H9 (cell line): ENCODE data around the gene TUBD1. TPM values are rescaled to one million over a fixed set of nuclear protein-coding genes. Genes with fewer than 3 reads are reported as not detected.

ENCODE experiments used
- DNase-seq: peaks from one replicate; pipeline ENCODE4 v3.0.0-alpha.2; 2017
- H2AFZ ChIP-seq: one replicate; pipeline ENCODE4 v1.6.1; 2013; ENCODE audit warnings: mild to moderate bottlenecking, low read length, control low read depth, moderate library complexity
- H2AK5ac ChIP-seq: 2 replicates; pipeline ENCODE4 v1.6.1; 2013; ENCODE audit warnings: low read length, control low read depth, mixed read lengths; ENCODE audit not compliant: insufficient read length
- H2BK120ac ChIP-seq: one replicate; pipeline ENCODE4 v1.6.1; 2013; ENCODE audit warnings: low read depth, mild to moderate bottlenecking, low read length, control low read depth, inconsistent platforms; ENCODE audit not compliant: poor library complexity, severe bottlenecking
- H2BK12ac ChIP-seq: 2 replicates; pipeline ENCODE4 v1.6.1; 2013; ENCODE audit warnings: low read length, control low read depth, mixed read lengths, low read depth; ENCODE audit not compliant: insufficient read length
- H2BK15ac ChIP-seq: 2 replicates; pipeline ENCODE4 v1.6.1; 2013; ENCODE audit warnings: low read depth, low read length, control low read depth
- H2BK20ac ChIP-seq: one replicate; pipeline ENCODE4 v1.6.1; 2013; ENCODE audit warnings: low read depth, mild to moderate bottlenecking, low read length, control low read depth, inconsistent platforms; ENCODE audit not compliant: poor library complexity, severe bottlenecking
- H2BK5ac ChIP-seq: 2 replicates; pipeline ENCODE4 v1.6.1; 2013; ENCODE audit warnings: low read length, control low read depth, mixed read lengths; ENCODE audit not compliant: insufficient read length
- H3K14ac ChIP-seq: 2 replicates; pipeline ENCODE4 v1.6.1; 2013; ENCODE audit warnings: low read length, control low read depth; ENCODE audit not compliant: insufficient read depth
- H3K18ac ChIP-seq: 2 replicates; pipeline ENCODE4 v1.6.1; 2013; ENCODE audit warnings: low read depth, mild to moderate bottlenecking, mixed read lengths, low read length, control low read depth; ENCODE audit not compliant: insufficient read length
- H3K23ac ChIP-seq: 2 replicates; pipeline ENCODE4 v1.6.1; 2013; ENCODE audit warnings: low read length, control low read depth, mixed read lengths, low read depth; ENCODE audit not compliant: insufficient read length
- H3K23me2 ChIP-seq: 2 replicates; pipeline ENCODE4 v1.6.1; 2013; ENCODE audit warnings: low read depth, mild to moderate bottlenecking, mixed read lengths, low read length, control low read depth; ENCODE audit not compliant: insufficient read length, poor library complexity, severe bottlenecking
- H3K27ac ChIP-seq: 2 replicates; pipeline ENCODE4 v1.5.1; 2013; ENCODE audit warnings: low read length, control low read depth, mixed read lengths, low read depth; ENCODE audit not compliant: insufficient read length
- H3K27me3 ChIP-seq: 2 replicates; pipeline ENCODE4 v1.6.1; 2013; ENCODE audit warnings: low read length, control low read depth, inconsistent platforms; ENCODE audit not compliant: insufficient read depth
- H3K4ac ChIP-seq: 2 replicates; pipeline ENCODE4 v1.6.1; 2013; ENCODE audit warnings: low read depth, mild to moderate bottlenecking, control low read depth, inconsistent platforms, low read length, moderate library complexity
- H3K4me1 ChIP-seq: 2 replicates; pipeline ENCODE4 v1.6.1; 2013; ENCODE audit warnings: low read length, control low read depth, inconsistent platforms; ENCODE audit not compliant: insufficient read depth
- H3K4me2 ChIP-seq: 2 replicates; pipeline ENCODE4 v1.6.1; 2013; ENCODE audit warnings: low read length, control low read depth, mixed read lengths; ENCODE audit not compliant: insufficient read length, insufficient read depth
- H3K56ac ChIP-seq: 2 replicates; pipeline ENCODE4 v1.6.1; 2013; ENCODE audit warnings: low read depth, mild to moderate bottlenecking, mixed read lengths, low read length, control low read depth; ENCODE audit not compliant: insufficient read length
- H3K79me1 ChIP-seq: 2 replicates; pipeline ENCODE4 v1.6.1; 2013; ENCODE audit warnings: low read depth, mild to moderate bottlenecking, moderate library complexity, low read length, control low read depth, inconsistent platforms; ENCODE audit not compliant: insufficient read depth, poor library complexity, severe bottlenecking
- H3K79me2 ChIP-seq: 2 replicates; pipeline ENCODE4 v1.6.1; 2013; ENCODE audit warnings: low read length, control low read depth, inconsistent platforms; ENCODE audit not compliant: insufficient read depth
- H3K9ac ChIP-seq: 2 replicates; pipeline ENCODE4 v1.6.1; 2013; ENCODE audit warnings: low read length, control low read depth, mixed read lengths; ENCODE audit not compliant: insufficient read length; ENCODE audit errors: extremely low read depth
- H3K9me3 ChIP-seq: one replicate; pipeline ENCODE4 v1.6.1; 2013; ENCODE audit warnings: low read depth, low read length, inconsistent platforms; ENCODE audit not compliant: control insufficient read depth
- H3T11ph ChIP-seq: one replicate; pipeline ENCODE4 v1.6.1; 2013; ENCODE audit warnings: mild to moderate bottlenecking, low read length, control low read depth, inconsistent platforms
- H4K20me1 ChIP-seq: one replicate; pipeline ENCODE4 v1.6.1; 2013; ENCODE audit not compliant: control insufficient read depth, insufficient read length, insufficient read depth
- H4K5ac ChIP-seq: 2 replicates; pipeline ENCODE4 v1.6.1; 2013; ENCODE audit warnings: low read depth, mild to moderate bottlenecking, mixed read lengths, low read length, control low read depth; ENCODE audit not compliant: insufficient read length
- H4K8ac ChIP-seq: replicated peaks from 2 replicates; pipeline ENCODE4 v1.6.1; 2013; ENCODE audit warnings: low read length, control low read depth, mixed read lengths, low read depth; ENCODE audit not compliant: insufficient read length
- H4K91ac ChIP-seq: 2 replicates; pipeline ENCODE4 v1.6.1; 2013; ENCODE audit warnings: low read depth, mild to moderate bottlenecking, moderate library complexity, mixed read lengths, low read length, control low read depth; ENCODE audit not compliant: insufficient read length
- H3K27ac Mint-ChIP-seq, 3 experiments: 2 replicates in 2 of 3; 3 replicates in 1 of 3; pipeline ENCODE4 v1.8.0; 2020 to 2021; ENCODE audit warnings: mixed read lengths in 3 of 3, mild to moderate bottlenecking in 1 of 3, moderate library complexity in 1 of 3
- H3K27me3 Mint-ChIP-seq: 2 replicates; pipeline ENCODE4 v1.8.0; 2021; ENCODE audit warnings: low read depth, mild to moderate bottlenecking, moderate library complexity, mixed read lengths
- H3K36me3 Mint-ChIP-seq, 3 experiments: 2 replicates in 2 of 3; 3 replicates in 1 of 3; pipeline ENCODE4 v1.8.0; 2020 to 2021; ENCODE audit warnings: low read depth in 3 of 3, mixed read lengths in 3 of 3; ENCODE audit not compliant: insufficient read depth in 1 of 3
- H3K4me1 Mint-ChIP-seq, 2 experiments: 2 replicates each; pipeline ENCODE4 v1.8.0; 2020; ENCODE audit warnings: mixed read lengths in 2 of 2
- H3K4me3 Mint-ChIP-seq, 2 experiments: 2 replicates in 1 of 2; 3 replicates in 1 of 2; pipeline ENCODE4 v1.8.0; 2020 to 2021; ENCODE audit warnings: mild to moderate bottlenecking in 2 of 2, mixed read lengths in 2 of 2, moderate library complexity in 1 of 2
- H3K9me3 Mint-ChIP-seq, 2 experiments: 2 replicates in 1 of 2; 3 replicates in 1 of 2; pipeline ENCODE4 v1.8.0; 2020; ENCODE audit warnings: mild to moderate bottlenecking in 2 of 2, mixed read lengths in 2 of 2, moderate library complexity in 1 of 2
- WGBS: extraction: QIAGEN DNeasy Blood & Tissue Kit; methylation state at CpG from one replicate; pipeline ENCODE4 v1.1.7; 2013; ENCODE audit warnings: missing lambda C conversion rate, low lambda C conversion rate, mixed read lengths; ENCODE audit not compliant: insufficient read length; ENCODE audit errors: extremely low coverage; 5-methylcytosine and 5-hydroxymethylcytosine counted together
- long read RNA-seq: library from polyadenylated mRNA; unstranded; transcript quantifications from one replicate; pipeline ENCODE4 v2.0.0, GENCODE V29; 2020
- total RNA-seq: library from RNA; stranded (reverse); gene quantifications from 2 replicates; pipeline ENCODE4 v1.2.1, GENCODE V29; 2021
- TF ChIP-seq, protein P1 (sequence below): fragments of 200-600 bp; sonication (generic); conservative IDR thresholded peaks from 3 replicates; pipeline ENCODE4 v1.8.0; 2021; ENCODE audit warnings: antibody characterized with exemption, mild to moderate bottlenecking

The TUBD1 gene, protein sequence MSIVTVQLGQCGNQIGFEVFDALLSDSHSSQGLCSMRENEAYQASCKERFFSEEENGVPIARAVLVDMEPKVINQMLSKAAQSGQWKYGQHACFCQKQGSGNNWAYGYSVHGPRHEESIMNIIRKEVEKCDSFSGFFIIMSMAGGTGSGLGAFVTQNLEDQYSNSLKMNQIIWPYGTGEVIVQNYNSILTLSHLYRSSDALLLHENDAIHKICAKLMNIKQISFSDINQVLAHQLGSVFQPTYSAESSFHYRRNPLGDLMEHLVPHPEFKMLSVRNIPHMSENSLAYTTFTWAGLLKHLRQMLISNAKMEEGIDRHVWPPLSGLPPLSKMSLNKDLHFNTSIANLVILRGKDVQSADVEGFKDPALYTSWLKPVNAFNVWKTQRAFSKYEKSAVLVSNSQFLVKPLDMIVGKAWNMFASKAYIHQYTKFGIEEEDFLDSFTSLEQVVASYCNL
- 26.4 and 27.1 TPM in 2 replicates for total RNA-seq
- long read RNA-seq, transcript TUBD1-202 (8 exons, 1,769 nt) = minor isoform, 10 of 133 reads
- long read RNA-seq, transcript TUBD1-201 (9 exons, 2,490 nt) = major isoform, 54 of 133 reads
- long read RNA-seq, partial matches to known transcripts = 2 of 133 reads
- long read RNA-seq, other reads (novel, unspliced or antisense) = 60 of 133 reads

DNA sequence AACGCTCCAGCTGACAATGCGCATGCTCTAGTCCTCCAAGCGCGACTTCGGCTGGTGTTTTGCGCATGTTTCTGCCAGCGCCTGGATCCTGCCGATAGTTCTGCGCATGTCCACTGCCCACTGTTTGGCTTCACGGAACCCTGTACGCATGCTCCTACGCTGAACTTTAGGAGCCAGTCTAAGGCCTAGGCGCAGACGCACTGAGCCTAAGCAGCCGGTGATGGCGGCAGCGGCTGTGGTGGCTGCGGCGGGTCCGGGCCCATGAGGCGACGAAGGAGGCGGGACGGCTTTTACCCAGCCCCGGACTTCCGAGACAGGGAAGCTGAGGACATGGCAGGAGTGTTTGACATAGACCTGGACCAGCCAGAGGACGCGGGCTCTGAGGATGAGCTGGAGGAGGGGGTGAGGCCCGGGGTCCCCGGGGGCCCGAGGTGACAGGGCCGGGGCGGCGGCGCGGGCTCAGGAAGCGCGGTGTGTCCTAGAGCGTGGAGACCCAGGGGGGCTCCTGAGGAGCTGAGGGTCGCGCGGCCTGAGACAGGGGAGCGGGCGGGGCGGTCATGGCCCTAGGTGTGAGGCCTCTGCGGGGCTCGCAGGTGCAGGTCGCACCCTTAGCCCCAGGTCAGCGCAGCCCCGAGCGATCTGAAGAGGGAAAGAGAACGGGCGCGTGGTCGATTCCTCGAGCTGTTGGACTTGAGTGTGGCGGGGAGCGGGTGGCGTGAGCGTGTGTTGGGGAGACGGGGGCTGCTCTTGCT lies at the start of gene TUBD1, which contains the start of gene RPS6KB1:
TUBD1 (minus strand) TSS at position 20 of the 752 bp plus-strand sequence. CDS start 1,941 bp downstream, outside the sequence.
RPS6KB1 (plus strand) TSS at position 198 of the 752 bp plus-strand sequence; CDS start at position 262, 64 bp downstream.
- H3K56ac ChIP-seq = no peak within 1 kb of the TSS
- H3K9me3 ChIP-seq = no peaks in the 10 kb centered on the region
- Mint-ChIP-seq H3K4me3 (peak within 1 kb of the TSS; percentile 93 to 99), H3K36me3 (peaks cover 6 to 18% (median 17%) of the 10 kb centered on the region in 3 experiments; a peak in 6 of 7 replicates), H3K9me3 (no peaks in the 10 kb centered on the region), H3K27me3 (no peaks in the 10 kb centered on the region; the same call in 1 of the 2 replicates), H3K4me1 (peaks cover 8 to 13% of the 10 kb centered on the region in 2 experiments), H3K27ac (peak within 1 kb of the TSS in 2 of 3 experiments; percentile 92 to 95; a peak in 5 of 7 replicates)
- H3K18ac ChIP-seq = no peak within 1 kb of the TSS
- DNase-seq = peak; percentile 99
- no peak within 1 kb of the TSS for H3K23ac ChIP-seq
- no peaks in the 10 kb centered on the region for H3K4me1 ChIP-seq
- no peak within 1 kb of the TSS for H2BK12ac ChIP-seq
- no peak within 1 kb of the TSS for H2AK5ac ChIP-seq
- H3K79me1 ChIP-seq = no peaks in the 10 kb centered on the region
- H2AFZ ChIP-seq = no peak within 1 kb of the TSS
- no peak within 1 kb of the TSS for H4K5ac ChIP-seq
- no peaks in the 10 kb centered on the region; the same call in 1 of the 2 replicates for H3K27me3 ChIP-seq
- H3T11ph ChIP-seq = no peak within 1 kb of the TSS
- no peak within 1 kb of the TSS for H3K27ac ChIP-seq
- H2BK15ac ChIP-seq = no peak within 1 kb of the TSS
- H3K9ac ChIP-seq = peak within 1 kb of the TSS; percentile 69
- no peak within 1 kb of the TSS for H4K8ac ChIP-seq
- no peak within 1 kb of the TSS for H2BK5ac ChIP-seq
- no peaks in the 10 kb centered on the region for H4K20me1 ChIP-seq
- H3K14ac ChIP-seq = peak within 1 kb of the TSS; percentile 38; the same call in 1 of the 2 replicates
- peak within 1 kb of the TSS; percentile 71 for H3K4me2 ChIP-seq
- TF ChIP-seq, protein P1, sequence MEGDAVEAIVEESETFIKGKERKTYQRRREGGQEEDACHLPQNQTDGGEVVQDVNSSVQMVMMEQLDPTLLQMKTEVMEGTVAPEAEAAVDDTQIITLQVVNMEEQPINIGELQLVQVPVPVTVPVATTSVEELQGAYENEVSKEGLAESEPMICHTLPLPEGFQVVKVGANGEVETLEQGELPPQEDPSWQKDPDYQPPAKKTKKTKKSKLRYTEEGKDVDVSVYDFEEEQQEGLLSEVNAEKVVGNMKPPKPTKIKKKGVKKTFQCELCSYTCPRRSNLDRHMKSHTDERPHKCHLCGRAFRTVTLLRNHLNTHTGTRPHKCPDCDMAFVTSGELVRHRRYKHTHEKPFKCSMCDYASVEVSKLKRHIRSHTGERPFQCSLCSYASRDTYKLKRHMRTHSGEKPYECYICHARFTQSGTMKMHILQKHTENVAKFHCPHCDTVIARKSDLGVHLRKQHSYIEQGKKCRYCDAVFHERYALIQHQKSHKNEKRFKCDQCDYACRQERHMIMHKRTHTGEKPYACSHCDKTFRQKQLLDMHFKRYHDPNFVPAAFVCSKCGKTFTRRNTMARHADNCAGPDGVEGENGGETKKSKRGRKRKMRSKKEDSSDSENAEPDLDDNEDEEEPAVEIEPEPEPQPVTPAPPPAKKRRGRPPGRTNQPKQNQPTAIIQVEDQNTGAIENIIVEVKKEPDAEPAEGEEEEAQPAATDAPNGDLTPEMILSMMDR = no peak
- H3K79me2 ChIP-seq = peaks cover 5% of the 10 kb centered on the region; the same call in 1 of the 2 replicates
- no peak within 1 kb of the TSS for H4K91ac ChIP-seq
- H3K23me2 ChIP-seq = no peaks in the 10 kb centered on the region
- H3K4ac ChIP-seq = no peak within 1 kb of the TSS
- H2BK120ac ChIP-seq = no peak within 1 kb of the TSS
- no peak within 1 kb of the TSS for H2BK20ac ChIP-seq
- WGBS = no CpG with 5 or more reads among the region's 61 CpGs
